Left forelimb (tissue), 1 donor: ENCODE results near the gene PDIA4.
"Not testable (repeated sequence)": the region's sequence is repeated elsewhere in the genome, so short reads cannot be mapped to it uniquely, and the experiment has no call there.

Experiments
- DNase-seq: peaks from one replicate; pipeline ENCODE4 v3.0.0-alpha.2; 2018; ENCODE audit warnings: low spot score

The PDIA4 gene

DNA sequence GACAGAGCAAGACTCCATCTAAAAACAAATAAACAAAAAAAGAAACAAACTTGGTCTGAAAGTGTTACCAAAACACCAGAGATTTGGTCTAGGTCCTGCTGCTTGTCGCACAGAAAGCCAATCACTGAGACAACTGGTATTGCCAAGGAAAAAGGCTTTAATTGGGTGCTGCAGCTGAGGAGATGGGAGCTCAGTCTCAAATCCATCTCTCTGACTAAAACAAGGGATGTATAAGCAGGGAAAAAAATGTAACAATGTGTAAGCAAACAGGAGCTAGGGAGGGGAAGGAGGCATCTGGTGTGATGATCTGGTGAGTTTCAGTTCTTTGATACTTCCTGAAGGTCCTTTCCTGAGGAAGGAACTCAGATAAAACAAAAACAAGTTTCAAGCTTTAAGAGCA, 8.4 kb upstream of the PDIA4 start:
- DNase-seq = no peak

DNA sequence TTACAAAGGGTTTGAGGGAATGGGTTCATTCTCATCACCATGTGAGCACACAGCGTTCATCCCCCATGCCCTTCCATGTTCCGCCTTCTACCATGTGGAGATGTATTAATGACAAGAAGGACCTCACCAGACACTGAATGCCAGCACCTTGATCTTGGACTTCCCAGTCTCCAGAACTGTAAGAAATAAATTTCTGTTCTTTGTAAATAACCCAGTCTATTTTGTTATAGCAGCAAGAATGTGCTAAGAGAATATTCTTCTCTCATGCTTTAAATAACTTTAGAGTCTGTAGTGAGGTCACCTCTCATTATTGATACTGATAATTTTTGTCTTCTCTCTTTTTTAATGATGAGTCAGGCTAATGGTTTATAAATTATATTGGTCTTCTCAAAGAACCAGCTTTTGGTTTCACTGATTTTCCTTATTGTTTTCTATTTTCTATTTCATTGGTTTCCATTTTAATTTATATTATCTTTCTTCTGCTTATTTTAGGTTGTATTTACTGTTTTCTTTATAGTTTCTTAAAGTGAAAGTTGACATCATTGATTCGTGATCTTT, 3.1 kb upstream of the PDIA4 start:
- no peak for DNase-seq

DNA sequence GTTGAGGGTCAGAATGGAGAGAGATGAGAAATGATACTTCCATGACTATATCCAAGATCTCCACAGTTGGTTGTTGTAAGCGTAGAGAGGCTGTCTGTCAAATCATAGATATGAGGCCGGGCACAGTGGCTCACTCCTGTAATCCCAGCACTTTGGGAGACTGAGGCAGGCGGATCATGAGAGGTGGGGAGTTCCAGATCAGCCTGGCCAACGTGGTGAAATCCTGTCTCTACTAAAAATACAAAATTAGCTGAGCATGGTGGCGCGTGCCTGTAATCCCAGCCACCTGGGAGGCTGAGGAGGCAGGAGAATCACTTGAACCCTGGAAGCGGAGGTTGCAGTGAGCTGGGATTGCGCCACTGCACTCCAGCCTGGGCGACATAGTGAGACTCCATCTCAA, 2.1 kb upstream of the PDIA4 start:
- DNase-seq = not testable (repeated sequence)

DNA sequence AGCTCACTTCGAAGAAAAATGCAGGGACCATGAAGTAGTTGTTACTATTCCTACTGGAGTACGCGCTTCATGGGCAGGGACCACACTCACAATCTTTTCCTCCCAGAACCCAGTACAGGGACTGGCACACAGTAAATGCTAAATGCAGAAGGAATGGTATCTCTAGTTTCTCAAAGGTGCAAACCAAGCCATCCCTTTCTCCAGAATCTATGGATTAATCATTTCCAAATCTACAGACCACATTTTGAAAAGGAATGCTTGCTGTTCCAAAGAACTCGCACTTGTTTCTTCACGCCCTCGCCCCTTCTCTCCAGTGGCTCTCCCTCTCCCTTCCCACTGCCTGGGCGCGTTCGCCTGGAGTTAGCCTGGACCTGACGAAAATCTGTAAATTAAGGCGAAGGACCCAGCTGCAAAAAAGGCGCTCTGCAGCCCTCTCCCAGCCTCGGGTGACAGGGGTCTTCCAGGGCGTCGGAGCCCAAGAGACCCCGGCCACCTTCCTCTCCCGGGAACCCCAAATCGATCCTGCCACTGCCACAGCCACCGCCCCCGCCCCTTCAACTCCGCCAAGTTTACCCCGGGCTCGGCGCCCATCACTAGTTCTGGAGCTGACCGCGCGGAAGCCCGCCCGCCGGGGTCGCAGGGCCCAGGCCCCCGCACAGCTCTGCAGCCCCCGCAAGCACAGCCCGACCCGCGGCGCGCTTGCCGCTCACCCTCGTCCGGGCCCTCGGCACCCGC, 527 bp downstream of the PDIA4 start:
- no peak for DNase-seq

DNA sequence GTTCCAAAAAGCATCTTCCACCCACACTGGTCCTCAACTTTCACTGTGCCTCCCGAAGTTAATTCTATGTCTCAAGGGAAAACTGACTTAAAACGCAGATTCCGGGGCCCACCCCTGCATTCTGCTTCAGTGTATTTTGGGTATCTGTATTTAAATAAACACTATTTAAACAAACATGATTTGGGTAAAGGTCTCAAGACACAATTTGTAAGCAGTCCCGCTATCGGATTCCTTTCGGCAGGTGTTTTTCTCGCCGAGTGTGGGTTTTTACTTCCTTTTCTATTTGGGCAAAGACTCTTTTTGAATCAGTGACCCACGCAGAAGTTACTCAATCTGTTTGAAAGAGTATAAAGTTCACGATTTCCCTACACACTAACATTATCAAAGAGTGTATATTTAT, 1.2 kb downstream of the PDIA4 start:
- DNase-seq = no peak

DNA sequence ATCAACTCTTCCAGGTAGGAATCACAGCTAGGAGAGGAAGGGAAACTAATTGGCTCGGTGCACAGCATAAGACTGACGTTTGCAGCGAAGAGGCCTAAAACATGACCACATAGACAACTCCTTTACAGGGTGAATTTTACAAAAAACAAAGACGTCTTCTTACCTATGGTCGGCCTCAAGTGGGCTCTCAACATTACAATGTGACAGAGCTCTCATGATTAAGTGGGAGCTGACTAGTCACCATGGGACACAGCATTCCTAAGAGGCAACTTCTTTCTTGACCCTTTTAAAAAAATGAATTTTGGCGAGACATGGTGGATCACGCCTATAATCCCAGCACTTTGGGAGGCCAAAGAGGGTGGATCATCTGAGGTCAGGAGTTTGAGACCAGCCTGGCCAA, 4.6 kb downstream of the PDIA4 start:
- no peak for DNase-seq

DNA sequence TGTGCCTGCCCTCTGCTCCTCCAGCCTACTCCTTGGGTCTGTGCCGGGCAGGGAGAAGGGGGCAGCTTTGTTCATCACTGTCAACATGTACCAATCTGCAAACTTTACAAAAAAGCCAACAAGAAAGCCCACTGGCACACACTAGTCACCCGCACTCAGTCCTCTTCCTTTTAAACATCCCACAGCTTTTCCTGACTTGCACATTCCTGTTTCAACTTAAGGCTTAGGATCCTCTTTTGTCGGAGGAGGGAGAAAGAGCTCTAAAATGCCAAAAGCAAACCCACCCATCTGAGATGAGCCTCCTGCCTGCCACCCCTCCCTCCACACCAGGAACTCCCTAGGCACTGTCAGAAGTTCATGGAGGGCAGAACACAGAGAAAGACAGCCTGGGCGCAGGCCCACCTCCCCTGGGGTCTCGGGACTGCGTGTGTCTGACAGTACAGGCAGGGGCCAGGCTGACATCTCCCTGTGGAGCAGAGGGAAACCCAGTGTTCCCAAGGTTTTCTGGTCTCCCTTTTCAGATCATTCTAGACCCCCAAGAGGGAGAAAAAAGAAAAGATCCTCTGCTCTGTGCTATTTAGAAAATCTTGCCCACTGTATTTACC, 5.4 kb downstream of the PDIA4 start:
- DNase-seq = no peak

DNA sequence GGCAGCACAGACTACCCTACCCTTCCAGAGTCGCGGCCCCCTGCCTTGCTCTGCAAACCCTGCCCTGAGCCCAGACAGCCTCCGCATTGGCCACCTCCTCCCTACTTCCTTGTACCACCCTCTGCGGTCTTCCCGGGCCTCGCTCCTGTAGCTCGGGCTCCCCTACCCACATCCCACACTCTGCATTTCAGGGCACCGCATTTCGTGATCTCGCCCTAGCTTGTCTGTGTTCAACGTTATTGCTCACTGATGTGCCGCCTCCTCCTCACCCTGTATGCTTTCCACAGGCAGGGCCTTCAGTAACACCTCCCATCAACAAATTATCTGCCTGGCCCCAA, 6.6 kb downstream of the PDIA4 start:
- DNase-seq = no peak

DNA sequence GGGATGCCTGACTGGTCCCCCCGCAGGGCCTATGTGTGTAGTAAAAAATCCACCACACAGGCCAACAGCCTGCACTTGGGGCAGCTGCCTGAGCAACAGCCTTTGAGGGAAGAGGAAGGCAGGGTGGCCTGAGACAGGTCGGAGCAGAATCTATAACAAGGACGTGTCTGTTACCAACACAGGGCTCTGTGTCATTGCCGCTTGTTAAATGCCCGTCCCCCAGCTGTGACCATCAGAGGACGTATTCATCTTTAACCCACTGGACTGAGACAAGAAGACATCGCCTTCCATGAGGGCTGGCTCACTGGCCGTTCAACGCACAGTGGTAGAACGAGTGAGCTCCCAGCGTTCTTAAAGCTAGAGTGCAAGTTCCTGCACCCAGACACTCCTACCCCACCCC, 7.8 kb downstream of the PDIA4 start:
- no peak for DNase-seq

DNA sequence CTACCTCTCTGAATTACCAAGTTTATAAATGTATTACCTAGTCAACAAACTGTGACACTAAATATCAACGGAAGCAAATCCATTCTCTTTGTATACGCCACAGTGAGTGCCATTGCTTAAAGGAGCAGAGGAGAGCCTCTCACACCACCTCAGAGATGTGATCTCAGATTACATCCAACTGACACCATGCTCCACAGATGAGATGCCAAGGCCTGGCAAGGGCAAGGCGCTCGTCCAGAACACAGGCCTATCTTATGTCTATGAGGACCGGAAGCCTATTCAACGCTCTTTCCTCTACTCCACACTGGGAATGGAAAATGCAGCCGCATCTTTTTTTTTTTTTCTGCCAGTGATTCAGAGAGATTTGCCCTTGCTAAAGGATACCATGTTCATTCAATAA, 11.4 kb downstream of the PDIA4 start:
- DNase-seq = no peak

DNA sequence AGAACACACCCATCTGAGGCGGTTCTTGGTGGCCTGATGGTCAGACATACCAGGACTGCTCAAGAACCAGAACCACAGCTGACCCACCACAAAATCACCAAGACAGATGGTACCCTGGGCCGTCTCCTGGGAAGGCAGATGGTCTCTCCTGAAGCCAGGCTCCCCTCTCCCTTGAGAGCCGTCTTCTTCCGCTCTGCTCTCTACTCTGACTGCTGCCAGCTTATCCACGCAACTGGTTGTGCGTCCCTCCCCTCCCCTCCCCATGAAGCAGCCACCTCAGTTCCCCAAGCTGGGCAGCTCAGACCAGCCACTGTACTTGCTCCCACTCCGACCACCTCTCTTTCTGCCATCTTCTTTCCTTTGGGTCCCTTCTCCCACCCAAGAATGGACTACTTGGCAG, 14.0 kb downstream of the PDIA4 start:
- no peak for DNase-seq

DNA sequence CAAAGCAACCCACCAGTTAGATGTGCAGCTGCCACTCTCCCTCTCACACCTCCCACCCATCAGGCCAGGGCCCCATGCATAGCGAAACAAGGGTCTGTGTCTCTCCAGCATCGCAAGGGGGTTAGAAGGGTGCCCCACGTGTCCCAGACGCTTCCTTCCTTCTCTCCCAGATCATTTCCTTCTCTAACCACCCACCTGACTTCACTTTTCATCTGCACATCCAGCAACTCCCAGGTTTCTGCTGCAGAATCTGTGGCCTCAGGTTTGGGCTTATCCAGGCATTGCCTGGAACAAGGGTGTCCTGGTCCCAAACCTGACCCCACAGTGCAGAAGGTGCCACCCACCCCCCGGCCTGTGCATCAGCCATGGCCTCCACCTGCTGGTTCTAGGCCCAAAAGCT, 14.4 kb downstream of the PDIA4 start:
- no peak for DNase-seq

DNA sequence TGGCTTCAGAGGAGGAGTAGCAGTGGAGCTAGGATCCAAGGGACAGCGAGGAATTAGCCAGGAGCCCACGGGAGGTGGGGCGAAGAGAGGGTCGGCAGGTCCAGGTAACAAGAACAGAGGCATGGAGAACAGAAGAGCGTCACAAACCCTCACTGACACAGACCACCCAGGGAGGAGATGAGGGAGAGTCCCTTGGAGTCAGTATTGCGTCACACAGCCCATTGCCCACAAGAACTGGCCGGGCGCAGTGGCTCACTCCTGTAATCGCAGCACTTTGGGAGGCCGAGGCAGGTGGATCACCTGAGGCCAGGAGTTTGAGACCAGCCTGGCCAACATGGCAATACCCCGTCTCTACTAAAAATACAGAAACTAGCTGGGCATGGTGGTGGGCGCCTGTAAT, 15.6 kb downstream of the PDIA4 start:
- not testable (repeated sequence) for DNase-seq

DNA sequence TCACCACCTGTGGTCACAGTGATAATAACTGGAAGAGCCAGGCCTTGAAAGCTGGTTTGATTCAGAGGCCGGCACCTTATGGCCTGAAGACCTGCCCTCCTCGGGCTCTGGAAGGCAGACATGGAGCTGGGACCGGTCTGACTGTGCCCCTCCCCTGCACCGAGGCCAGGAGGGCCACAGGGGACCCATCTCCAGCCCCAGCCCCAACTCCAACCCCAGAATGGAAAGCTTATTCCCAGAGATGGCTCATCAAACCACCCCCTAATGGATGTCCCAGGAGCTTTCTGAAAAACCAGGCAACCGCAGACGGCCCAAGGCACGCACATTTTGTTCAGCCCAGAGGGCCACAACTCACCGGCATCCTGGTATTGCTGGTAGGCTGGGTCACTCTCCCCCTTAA, 16.8 kb downstream of the PDIA4 start:
- DNase-seq = no peak

DNA sequence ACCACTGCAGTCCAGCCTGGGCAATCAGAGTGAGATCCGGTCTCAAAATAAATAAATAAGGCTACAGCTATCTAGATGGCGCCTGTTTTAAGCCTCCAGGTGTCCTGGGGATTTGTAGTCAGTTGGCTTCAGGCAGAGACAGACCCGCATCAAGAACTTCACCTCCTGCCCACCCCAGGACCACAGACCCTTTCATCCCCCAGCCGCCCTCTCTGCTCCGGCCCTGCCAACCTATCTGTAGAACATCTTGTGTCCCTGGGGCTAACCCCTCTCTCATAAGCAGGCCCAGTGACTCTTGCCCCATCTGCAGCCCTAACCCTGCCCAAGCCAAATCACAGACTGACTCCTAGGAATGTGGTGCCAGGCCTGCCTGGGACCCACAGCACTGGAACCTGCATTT, 17.9 kb downstream of the PDIA4 start:
- no peak for DNase-seq

DNA sequence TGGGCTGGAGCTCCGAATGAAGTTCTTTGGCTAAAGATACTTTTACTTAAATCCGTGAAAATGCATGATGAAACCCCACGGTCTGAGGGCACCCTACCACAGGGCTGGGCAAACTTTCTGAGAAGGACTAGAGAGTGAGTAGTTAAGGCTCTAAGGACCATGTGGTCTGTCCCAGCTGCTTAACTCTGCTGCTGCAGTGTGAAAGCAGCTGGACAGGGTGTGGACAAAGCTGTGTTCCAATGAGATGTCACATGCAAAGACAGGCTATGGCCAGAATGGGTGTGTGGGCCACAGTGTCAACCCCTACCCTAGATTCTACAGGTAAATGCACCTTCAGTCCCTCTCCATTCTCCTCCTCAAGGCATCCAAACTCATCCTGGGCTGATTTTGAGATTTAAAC, 18.8 kb downstream of the PDIA4 start:
- no peak for DNase-seq

DNA sequence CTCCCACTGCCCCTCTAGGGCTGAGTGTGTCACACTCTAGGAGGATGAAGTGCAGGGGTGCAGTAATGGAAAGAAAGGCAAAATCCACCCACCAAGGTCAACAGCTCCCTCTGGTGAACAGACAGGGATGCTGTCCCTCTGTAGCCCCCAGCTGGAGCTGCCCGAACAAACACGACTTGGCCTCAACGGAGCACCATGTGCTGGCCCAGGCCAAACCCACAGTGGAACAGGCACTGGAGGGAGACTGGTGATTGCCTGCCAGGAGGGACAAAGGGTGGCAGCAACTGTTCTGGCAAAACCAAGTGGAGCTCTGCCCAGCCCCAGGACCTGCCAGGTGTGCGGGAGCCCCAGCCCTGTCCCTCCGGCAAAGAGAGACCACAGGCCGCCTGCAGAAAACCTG, 20.7 kb downstream of the PDIA4 start:
- no peak for DNase-seq

DNA sequence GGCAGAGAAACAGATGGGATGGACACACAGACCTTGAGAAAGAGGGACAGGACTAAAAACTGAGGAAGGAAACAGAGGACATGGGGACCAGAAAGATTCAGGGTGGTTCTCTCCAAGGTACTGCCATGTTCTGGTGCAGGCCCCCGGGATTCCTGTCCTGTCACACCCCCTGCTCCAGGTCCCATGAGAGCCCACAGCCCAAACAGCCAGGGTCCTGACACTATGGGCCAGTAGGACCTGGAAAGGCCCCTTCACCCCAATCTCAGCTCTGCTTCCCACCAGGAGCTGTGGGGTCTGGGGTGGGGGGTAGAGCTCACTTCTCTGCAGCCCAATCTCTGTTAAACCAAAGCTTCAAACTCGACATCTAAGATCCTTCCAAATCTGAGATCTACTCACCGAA, 21.2 kb downstream of the PDIA4 start:
- DNase-seq = no peak

DNA sequence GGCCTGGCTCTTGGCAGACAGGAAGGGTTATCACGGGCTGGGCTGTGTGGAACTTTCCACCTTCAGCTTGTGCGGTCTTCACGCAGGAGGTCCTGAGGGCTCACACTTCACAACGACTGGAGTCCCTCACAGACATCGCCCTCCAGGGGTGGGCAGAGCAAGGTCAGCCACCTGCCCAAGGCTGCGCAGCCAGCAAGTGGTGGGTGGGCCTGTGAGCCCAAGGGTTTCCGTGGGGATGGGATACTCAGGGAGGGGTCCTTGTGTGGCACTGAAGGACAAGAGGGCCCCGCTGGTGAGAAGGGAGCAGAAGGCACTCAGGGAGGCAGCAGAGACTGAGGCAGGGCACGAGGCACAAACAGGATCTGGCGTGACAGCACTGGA, 22.0 kb downstream of the PDIA4 start:
- no peak for DNase-seq

DNA sequence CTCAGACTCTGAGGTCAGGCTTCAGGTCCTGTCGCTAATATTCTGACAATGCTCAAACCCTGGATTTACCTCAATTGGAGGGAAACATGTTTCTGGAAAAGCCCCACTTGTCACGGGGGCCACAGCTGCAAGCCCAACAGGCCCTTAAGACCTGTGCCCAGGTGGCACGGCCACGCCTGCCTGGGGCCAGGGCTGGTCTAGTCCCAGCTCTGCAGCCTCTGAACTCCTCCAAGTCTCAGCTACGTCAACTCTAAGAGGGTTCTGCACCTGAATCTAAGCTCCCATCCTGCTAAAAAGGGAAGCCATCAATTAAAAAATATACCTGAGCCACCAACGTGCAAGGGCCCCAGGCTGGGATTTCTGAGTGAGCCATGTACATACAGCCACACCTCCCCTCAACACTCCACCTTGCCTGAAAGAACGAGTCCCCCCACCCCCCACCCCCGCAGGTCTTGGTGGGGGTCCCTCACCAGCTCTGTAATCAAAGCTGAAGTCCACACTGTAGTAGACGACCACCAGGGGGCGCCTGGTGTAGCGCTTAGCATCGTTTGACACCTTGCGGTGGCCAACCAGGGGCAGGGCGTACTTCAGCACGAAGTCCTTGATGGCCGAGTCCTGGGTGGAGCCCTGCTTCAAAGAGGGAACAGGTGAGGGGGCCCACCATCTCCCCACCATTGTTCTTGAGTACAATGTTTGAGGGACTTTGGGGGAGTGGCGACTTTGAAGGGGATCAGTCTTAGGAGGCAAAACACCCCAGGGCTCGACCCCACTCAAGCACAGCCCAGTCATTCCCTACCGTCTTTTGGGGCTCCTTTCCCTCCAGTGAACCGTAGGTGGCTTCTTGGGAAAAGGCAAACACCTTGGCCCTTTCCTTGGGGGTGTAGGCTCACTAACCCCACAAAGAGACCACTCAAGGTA, 22.6 kb downstream of the PDIA4 start:
- peak; percentile 80 for DNase-seq

DNA sequence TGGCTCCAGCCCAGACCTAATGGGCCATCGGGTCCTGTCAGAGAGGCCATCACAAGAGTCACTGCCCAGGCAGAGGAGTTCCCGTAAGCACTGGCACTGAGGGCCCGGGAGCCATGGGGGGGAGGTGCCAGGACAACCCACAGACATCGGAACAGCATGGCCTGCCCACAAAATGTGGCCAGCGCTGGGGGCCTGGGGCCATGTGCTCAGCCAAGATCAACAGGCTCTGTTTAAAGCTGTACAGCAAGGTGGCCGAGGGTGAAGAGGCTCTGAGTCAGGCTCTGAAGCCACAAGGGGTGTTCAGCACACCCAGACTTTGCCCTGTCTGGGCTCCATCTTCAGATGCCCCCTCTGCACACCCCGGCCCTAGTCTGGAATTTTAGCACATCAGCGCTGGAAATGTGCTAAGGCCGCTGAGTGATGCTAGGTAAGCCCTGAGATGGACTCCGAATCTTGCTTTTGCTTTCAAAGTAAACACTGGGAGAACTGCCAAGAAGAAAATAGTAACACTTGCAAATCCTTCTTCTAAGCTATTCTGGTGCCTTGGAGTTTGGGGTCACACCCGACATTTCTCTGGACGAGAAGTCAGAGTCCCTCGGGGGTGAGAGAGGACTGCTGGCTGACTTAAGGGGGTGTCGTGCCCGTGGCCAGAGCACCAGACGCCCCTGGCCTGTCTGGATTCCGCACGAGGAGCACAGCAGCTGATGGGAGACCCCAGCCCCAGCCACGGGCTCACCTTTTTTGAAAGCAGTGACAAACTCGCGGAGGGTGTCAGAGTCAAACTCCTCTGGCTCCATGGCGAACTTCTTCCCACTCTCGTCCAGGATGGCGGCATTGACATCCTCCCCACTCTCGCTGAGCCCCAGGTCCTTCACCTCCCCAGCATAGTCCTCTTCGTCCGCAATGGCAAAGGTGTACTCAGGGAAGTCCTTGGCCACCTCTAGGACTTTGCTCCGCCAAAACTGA, 23.6 kb downstream of the PDIA4 start:
- DNase-seq = no peak
